ENCODE data around the gene ABCB6.
A peak's percentile ranks its signal among the peaks of the same experiment; 100 is the strongest.

ABCB6 gene

GRCh38 chr2:219252900-219253752, 34.4 kb upstream of the ABCB6 start, which contains the start of gene TUBA4B:
TUBA4B (plus strand) TSS chr2:219253243; CDS start chr2:219253408, 165 bp downstream.
- Histone ChIP-seq H3K36me3 (ENCODE audit: control insufficient read depth in 5 of 5, insufficient read depth in 5 of 5, low read length in 5 of 5) (peaks cover 0 to 22% (median 8%) of the 10 kb centered on the region in 5 donors), H3K4me1 (ENCODE audit: control insufficient read depth in 5 of 5, insufficient read depth in 5 of 5, low read length in 5 of 5) (peaks cover 7 to 52% (median 40%) of the 10 kb centered on the region in 5 donors), H3K9me3 (ENCODE audit: control insufficient read depth in 5 of 5, low read length in 5 of 5) (no peaks in the 10 kb centered on the region), H3K27ac (ENCODE audit: low read depth, low read length) (no peak within 1 kb of the TSS), H3K4me3 (ENCODE audit: low read depth in 1 of 5, low read length in 5 of 5) (peak within 1 kb of the TSS; percentile 36 to 82 (median 69)), H3K9ac (ENCODE audit: low read length in 5 of 5) (peak within 1 kb of the TSS in 4 of 5 donors; percentile 20 to 69 (median 58)), H3K27me3 (ENCODE audit: control insufficient read depth in 5 of 5, insufficient read depth in 4 of 5, low read length in 5 of 5) (peaks cover 8 to 36% (median 29%) of the 10 kb centered on the region in 5 donors)

GRCh38 chr2:219252570-219252899, 33.8 kb upstream of the ABCB6 start:
- Histone ChIP-seq H3K27me3 (ENCODE audit: control insufficient read depth in 5 of 5, insufficient read depth in 4 of 5, low read length in 5 of 5) (peaks cover 8 to 36% (median 28%) of the 10 kb centered on the region in 5 donors), H3K9me3 (ENCODE audit: control insufficient read depth in 5 of 5, low read length in 5 of 5) (no peaks in the 10 kb centered on the region), H3K4me3 (ENCODE audit: low read depth in 1 of 5, low read length in 5 of 5) (peak overlapping the region in 4 of 5 donors; percentile 36 to 82 (median 73)), H3K27ac (ENCODE audit: low read depth, low read length) (no peak overlapping the region), H3K4me1 (ENCODE audit: control insufficient read depth in 5 of 5, insufficient read depth in 5 of 5, low read length in 5 of 5) (peaks cover 7 to 56% (median 44%) of the 10 kb centered on the region in 5 donors), H3K9ac (ENCODE audit: low read length in 5 of 5) (peak overlapping the region in 2 of 5 donors; percentile 66 to 69), H3K36me3 (ENCODE audit: control insufficient read depth in 5 of 5, insufficient read depth in 5 of 5, low read length in 5 of 5) (peaks cover 0 to 28% (median 14%) of the 10 kb centered on the region in 5 donors)

- H3K9me3 ChIP-seq (ENCODE audit: control insufficient read depth in 5 of 5, low read length in 5 of 5), result no peaks in the 10 kb centered on the region
- no peak overlapping the region for H3K9ac ChIP-seq (ENCODE audit: low read length in 5 of 5)
- peaks cover 7 to 60% (median 48%) of the 10 kb centered on the region in 5 donors for H3K4me1 ChIP-seq (ENCODE audit: control insufficient read depth in 5 of 5, insufficient read depth in 5 of 5, low read length in 5 of 5)
Observed at GRCh38 chr2:219252084-219252483, 33.3 kb upstream of the ABCB6 start.

GRCh38 chr2:219251656-219252055, 32.9 kb upstream of the ABCB6 start:
- peaks cover 7 to 64% (median 51%) of the 10 kb centered on the region in 5 donors for H3K4me1 ChIP-seq (ENCODE audit: control insufficient read depth in 5 of 5, insufficient read depth in 5 of 5, low read length in 5 of 5)
- H3K9ac ChIP-seq (ENCODE audit: low read length in 5 of 5), result no peak overlapping the region
- H3K36me3 ChIP-seq (ENCODE audit: control insufficient read depth in 5 of 5, insufficient read depth in 5 of 5, low read length in 5 of 5), result peaks cover 0 to 36% (median 15%) of the 10 kb centered on the region in 5 donors
- no peaks in the 10 kb centered on the region for H3K9me3 ChIP-seq (ENCODE audit: control insufficient read depth in 5 of 5, low read length in 5 of 5)
- peak overlapping the region in 1 of 5 donors; percentile 77 for H3K4me3 ChIP-seq (ENCODE audit: low read depth in 1 of 5, low read length in 5 of 5)
- peaks cover 8 to 36% (median 28%) of the 10 kb centered on the region in 5 donors for H3K27me3 ChIP-seq (ENCODE audit: control insufficient read depth in 5 of 5, insufficient read depth in 4 of 5, low read length in 5 of 5)
- no peak overlapping the region for H3K27ac ChIP-seq (ENCODE audit: low read depth, low read length)

More at GRCh38 chr2:219252084-219252483, 33.3 kb upstream of the ABCB6 start:
- no peak overlapping the region for H3K27ac ChIP-seq (ENCODE audit: low read depth, low read length)
- H3K36me3 ChIP-seq (ENCODE audit: control insufficient read depth in 5 of 5, insufficient read depth in 5 of 5, low read length in 5 of 5), result peaks cover 0 to 32% (median 15%) of the 10 kb centered on the region in 5 donors
- peaks cover 8 to 36% (median 28%) of the 10 kb centered on the region in 5 donors for H3K27me3 ChIP-seq (ENCODE audit: control insufficient read depth in 5 of 5, insufficient read depth in 4 of 5, low read length in 5 of 5)
- peak overlapping the region in 2 of 5 donors; percentile 77 to 82 for H3K4me3 ChIP-seq (ENCODE audit: low read depth in 1 of 5, low read length in 5 of 5)

GRCh38 chr2:219250049-219250781, 31.5 kb upstream of the ABCB6 start:
- H3K27me3 ChIP-seq (ENCODE audit: control insufficient read depth in 5 of 5, insufficient read depth in 4 of 5, low read length in 5 of 5), result peaks cover 0 to 25% (median 23%) of the 10 kb centered on the region in 5 donors
- peaks cover 9 to 76% (median 60%) of the 10 kb centered on the region in 5 donors for H3K4me1 ChIP-seq (ENCODE audit: control insufficient read depth in 5 of 5, insufficient read depth in 5 of 5, low read length in 5 of 5)
- peaks cover 0 to 38% (median 15%) of the 10 kb centered on the region in 5 donors for H3K36me3 ChIP-seq (ENCODE audit: control insufficient read depth in 5 of 5, insufficient read depth in 5 of 5, low read length in 5 of 5)
- no peak overlapping the region for H3K4me3 ChIP-seq (ENCODE audit: low read depth in 1 of 5, low read length in 5 of 5)
- peak overlapping the region; percentile 58 for H3K27ac ChIP-seq (ENCODE audit: low read depth, low read length)
- H3K9ac ChIP-seq (ENCODE audit: low read length in 5 of 5), result no peak overlapping the region
- no peaks in the 10 kb centered on the region for H3K9me3 ChIP-seq (ENCODE audit: control insufficient read depth in 5 of 5, low read length in 5 of 5)

- Histone ChIP-seq H3K9ac (ENCODE audit: low read length in 5 of 5) (peak overlapping the region in 3 of 5 donors; percentile 9 to 36 (median 28)), H3K4me3 (ENCODE audit: low read depth in 1 of 5, low read length in 5 of 5) (peak overlapping the region in 1 of 5 donors; percentile 4)
Observed at GRCh38 chr2:219249203-219249980, 30.6 kb upstream of the ABCB6 start.

GRCh38 chr2:219248845-219249202, 30.1 kb upstream of the ABCB6 start:
- H3K27ac ChIP-seq (ENCODE audit: low read depth, low read length), result peak overlapping the region; percentile 58
- peaks cover 0 to 13% (median 11%) of the 10 kb centered on the region in 5 donors for H3K27me3 ChIP-seq (ENCODE audit: control insufficient read depth in 5 of 5, insufficient read depth in 4 of 5, low read length in 5 of 5)
- H3K36me3 ChIP-seq (ENCODE audit: control insufficient read depth in 5 of 5, insufficient read depth in 5 of 5, low read length in 5 of 5), result peaks cover 0 to 38% (median 15%) of the 10 kb centered on the region in 5 donors
- peaks cover 9 to 74% (median 58%) of the 10 kb centered on the region in 5 donors for H3K4me1 ChIP-seq (ENCODE audit: control insufficient read depth in 5 of 5, insufficient read depth in 5 of 5, low read length in 5 of 5)
- H3K9ac ChIP-seq (ENCODE audit: low read length in 5 of 5), result peak overlapping the region in 2 of 5 donors; percentile 9 to 28
- H3K9me3 ChIP-seq (ENCODE audit: control insufficient read depth in 5 of 5, low read length in 5 of 5), result no peaks in the 10 kb centered on the region
- no peak overlapping the region for H3K4me3 ChIP-seq (ENCODE audit: low read depth in 1 of 5, low read length in 5 of 5)

More at GRCh38 chr2:219249203-219249980, 30.6 kb upstream of the ABCB6 start:
- H3K36me3 ChIP-seq (ENCODE audit: control insufficient read depth in 5 of 5, insufficient read depth in 5 of 5, low read length in 5 of 5), result peaks cover 0 to 38% (median 15%) of the 10 kb centered on the region in 5 donors
- H3K27me3 ChIP-seq (ENCODE audit: control insufficient read depth in 5 of 5, insufficient read depth in 4 of 5, low read length in 5 of 5), result peaks cover 0 to 18% (median 17%) of the 10 kb centered on the region in 5 donors
- H3K27ac ChIP-seq (ENCODE audit: low read depth, low read length), result peak overlapping the region; percentile 58
- no peaks in the 10 kb centered on the region for H3K9me3 ChIP-seq (ENCODE audit: control insufficient read depth in 5 of 5, low read length in 5 of 5)
- peaks cover 9 to 78% (median 63%) of the 10 kb centered on the region in 5 donors for H3K4me1 ChIP-seq (ENCODE audit: control insufficient read depth in 5 of 5, insufficient read depth in 5 of 5, low read length in 5 of 5)

- peaks cover 0 to 6% (median 4%) of the 10 kb centered on the region in 5 donors for H3K27me3 ChIP-seq (ENCODE audit: control insufficient read depth in 5 of 5, insufficient read depth in 4 of 5, low read length in 5 of 5)
- no peak overlapping the region for H3K27ac ChIP-seq (ENCODE audit: low read depth, low read length)
- H3K9me3 ChIP-seq (ENCODE audit: control insufficient read depth in 5 of 5, low read length in 5 of 5), result no peaks in the 10 kb centered on the region
- H3K36me3 ChIP-seq (ENCODE audit: control insufficient read depth in 5 of 5, insufficient read depth in 5 of 5, low read length in 5 of 5), result peaks cover 0 to 38% (median 15%) of the 10 kb centered on the region in 5 donors
- H3K9ac ChIP-seq (ENCODE audit: low read length in 5 of 5), result no peak overlapping the region
- peaks cover 9 to 65% (median 52%) of the 10 kb centered on the region in 5 donors for H3K4me1 ChIP-seq (ENCODE audit: control insufficient read depth in 5 of 5, insufficient read depth in 5 of 5, low read length in 5 of 5)
- no peak overlapping the region for H3K4me3 ChIP-seq (ENCODE audit: low read depth in 1 of 5, low read length in 5 of 5)
Observed at GRCh38 chr2:219247678-219248642, 29.2 kb upstream of the ABCB6 start.
